Mesothelial cell of epicardium (in vitro differentiated cells): Measurements from ENCODE around the gene CD58. TPM values are rescaled to one million over a fixed set of nuclear protein-coding genes. Genes with fewer than 3 reads are reported as not detected.

Experiments
- DNase-seq, 2 experiments: peaks; one replicate each; pipeline ENCODE4 v3.0.0; 2021; ENCODE audit warnings: low spot score in 2 of 2; ENCODE audit not compliant: unreplicated experiment in 2 of 2
- H3K27ac Mint-ChIP-seq: 2 replicates; pipeline ENCODE4 v1.8.0; 2021; ENCODE audit warnings: mixed read lengths
- H3K27me3 Mint-ChIP-seq: 2 replicates; pipeline ENCODE4 v1.8.0; 2021; ENCODE audit warnings: low read depth, mixed read lengths
- H3K36me3 Mint-ChIP-seq: 2 replicates; pipeline ENCODE4 v1.8.0; 2021; ENCODE audit warnings: mixed read lengths
- H3K4me1 Mint-ChIP-seq: 2 replicates; pipeline ENCODE4 v1.8.0; 2021; ENCODE audit warnings: mixed read lengths
- H3K4me3 Mint-ChIP-seq: 2 replicates; pipeline ENCODE4 v1.8.0; 2021; ENCODE audit warnings: mild to moderate bottlenecking, moderate library complexity, mixed read lengths
- H3K9me3 Mint-ChIP-seq: 2 replicates; pipeline ENCODE4 v1.8.0; 2021; ENCODE audit warnings: mixed read lengths
- total RNA-seq: library from RNA; stranded (reverse); gene quantifications from 3 replicates; pipeline ENCODE4 v1.2.1, GENCODE V29; 2021
- TF ChIP-seq, protein P1 (sequence below): fragments of 200-600 bp; sonication (generic); IDR thresholded peaks from one replicate; pipeline ENCODE4 v1.5.0; 2021; ENCODE audit warnings: antibody characterized with exemption; ENCODE audit not compliant: unreplicated experiment

CD58 gene
- total RNA-seq, 1 donor from 2014 or later, result 6.6 TPM

- H3K36me3 Mint-ChIP-seq, result peaks cover 15% of the 10 kb centered on the region
- no peak for DNase-seq
- H3K9me3 Mint-ChIP-seq, result peaks cover 38% of the 10 kb centered on the region
Measured at GRCh38 chr1:116525440-116525839, 45.4 kb downstream of the CD58 start.

DNA sequence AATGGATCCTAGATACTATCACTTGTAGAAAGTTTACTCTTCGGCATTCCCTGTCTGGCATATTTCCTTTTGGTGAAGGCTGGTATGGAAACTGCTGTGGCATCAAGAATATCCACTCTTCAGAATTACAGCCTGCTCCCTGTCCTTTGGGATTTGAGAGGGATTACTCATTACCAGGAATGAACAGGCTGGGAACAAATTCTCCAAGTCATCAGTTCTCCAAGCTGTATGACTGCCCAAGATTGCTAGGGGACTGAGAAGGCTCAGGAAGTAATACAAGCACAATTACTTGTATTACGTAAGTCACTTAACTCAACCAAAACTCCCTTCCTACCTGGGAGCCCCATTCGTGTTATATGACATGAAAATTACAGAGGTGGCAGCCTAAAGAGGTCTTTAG, 49.6 kb downstream of the CD58 start:
- no peaks in the 10 kb centered on the region for H3K36me3 Mint-ChIP-seq
- DNase-seq, result no peak
- no peaks in the 10 kb centered on the region for H3K27me3 Mint-ChIP-seq
- peaks cover 10% of the 10 kb centered on the region for H3K9me3 Mint-ChIP-seq
- no peak overlapping the region for H3K27ac Mint-ChIP-seq
- TF ChIP-seq, protein P1, sequence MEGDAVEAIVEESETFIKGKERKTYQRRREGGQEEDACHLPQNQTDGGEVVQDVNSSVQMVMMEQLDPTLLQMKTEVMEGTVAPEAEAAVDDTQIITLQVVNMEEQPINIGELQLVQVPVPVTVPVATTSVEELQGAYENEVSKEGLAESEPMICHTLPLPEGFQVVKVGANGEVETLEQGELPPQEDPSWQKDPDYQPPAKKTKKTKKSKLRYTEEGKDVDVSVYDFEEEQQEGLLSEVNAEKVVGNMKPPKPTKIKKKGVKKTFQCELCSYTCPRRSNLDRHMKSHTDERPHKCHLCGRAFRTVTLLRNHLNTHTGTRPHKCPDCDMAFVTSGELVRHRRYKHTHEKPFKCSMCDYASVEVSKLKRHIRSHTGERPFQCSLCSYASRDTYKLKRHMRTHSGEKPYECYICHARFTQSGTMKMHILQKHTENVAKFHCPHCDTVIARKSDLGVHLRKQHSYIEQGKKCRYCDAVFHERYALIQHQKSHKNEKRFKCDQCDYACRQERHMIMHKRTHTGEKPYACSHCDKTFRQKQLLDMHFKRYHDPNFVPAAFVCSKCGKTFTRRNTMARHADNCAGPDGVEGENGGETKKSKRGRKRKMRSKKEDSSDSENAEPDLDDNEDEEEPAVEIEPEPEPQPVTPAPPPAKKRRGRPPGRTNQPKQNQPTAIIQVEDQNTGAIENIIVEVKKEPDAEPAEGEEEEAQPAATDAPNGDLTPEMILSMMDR, result no peak
- no peak overlapping the region for H3K4me3 Mint-ChIP-seq
- no peaks in the 10 kb centered on the region for H3K4me1 Mint-ChIP-seq

More at GRCh38 chr1:116525440-116525839, 45.4 kb downstream of the CD58 start:
- no peak overlapping the region for H3K4me3 Mint-ChIP-seq
- no peaks in the 10 kb centered on the region for H3K27me3 Mint-ChIP-seq
- H3K27ac Mint-ChIP-seq, result no peak overlapping the region
- H3K4me1 Mint-ChIP-seq, result no peaks in the 10 kb centered on the region
- TF ChIP-seq, protein P1, result no peak

- H3K27ac Mint-ChIP-seq, result no peak overlapping the region
Measured at GRCh38 chr1:116518400-116518799, 52.4 kb downstream of the CD58 start.

GRCh38 chr1:116516631-116517030, 54.2 kb downstream of the CD58 start:
- Mint-ChIP-seq H3K27ac (no peak overlapping the region), H3K27me3 (no peaks in the 10 kb centered on the region), H3K9me3 (peaks cover 3% of the 10 kb centered on the region), H3K4me3 (no peak overlapping the region), H3K36me3 (no peaks in the 10 kb centered on the region), H3K4me1 (peaks cover 6% of the 10 kb centered on the region)
- TF ChIP-seq, protein P1, result no peak
- no peak for DNase-seq

More at GRCh38 chr1:116518400-116518799, 52.4 kb downstream of the CD58 start:
- Mint-ChIP-seq H3K9me3 (no peaks in the 10 kb centered on the region), H3K27me3 (no peaks in the 10 kb centered on the region), H3K4me1 (peaks cover 6% of the 10 kb centered on the region), H3K36me3 (no peaks in the 10 kb centered on the region), H3K4me3 (no peak overlapping the region)
- TF ChIP-seq, protein P1, result no peak
- no peak for DNase-seq

- Mint-ChIP-seq H3K9me3 (peaks cover 8% of the 10 kb centered on the region), H3K36me3 (no peaks in the 10 kb centered on the region), H3K27ac (peak overlapping the region; percentile 26), H3K27me3 (no peaks in the 10 kb centered on the region), H3K4me3 (no peak overlapping the region), H3K4me1 (peaks cover 6% of the 10 kb centered on the region)
- no peak for DNase-seq
- TF ChIP-seq, protein P1, result no peak
Measured at GRCh38 chr1:116515702-116516101, 55.1 kb downstream of the CD58 start.
